ENCODE measurements around the gene RGMA.
"Not testable (repeated sequence)": the region's sequence is repeated elsewhere in the genome, so short reads cannot be mapped to it uniquely, and the experiment has no call there.

RGMA gene

GRCh38 chr15:93066834-93067648 lies 22.0 kb downstream of the RGMA start:
- DNase-seq (ENCODE audit: low read depth): no peak

- no peak for DNase-seq (ENCODE audit: low read depth)
These were observed 22.8 kb downstream of the RGMA start for GRCh38 chr15:93066224-93066681.

GRCh38 chr15:93065641-93066045 lies 23.4 kb downstream of the RGMA start:
- no peak for DNase-seq (ENCODE audit: low read depth)

- DNase-seq (ENCODE audit: low read depth): no peak
These were observed 25.0 kb downstream of the RGMA start for GRCh38 chr15:93063796-93064690.

- no peak for DNase-seq (ENCODE audit: low read depth)
These were observed 25.7 kb downstream of the RGMA start for GRCh38 chr15:93063262-93063671.

- DNase-seq (ENCODE audit: low read depth): not testable (repeated sequence)
These were observed 26.3 kb downstream of the RGMA start for GRCh38 chr15:93062628-93063261.

- DNase-seq (ENCODE audit: low read depth): no peak
These were observed 28.4 kb downstream of the RGMA start for GRCh38 chr15:93060336-93061248.

- no peak for DNase-seq (ENCODE audit: low read depth)
These were observed 29.6 kb downstream of the RGMA start for GRCh38 chr15:93059442-93059841.

GRCh38 chr15:93058904-93059427 lies 30.0 kb downstream of the RGMA start:
- no peak for DNase-seq (ENCODE audit: low read depth)

GRCh38 chr15:93058128-93058527 lies 30.9 kb downstream of the RGMA start:
- DNase-seq (ENCODE audit: low read depth): no peak

- DNase-seq (ENCODE audit: low read depth): no peak
These were observed 31.4 kb downstream of the RGMA start for GRCh38 chr15:93057618-93058017.

GRCh38 chr15:93056836-93057235 lies 32.2 kb downstream of the RGMA start:
- no peak for DNase-seq (ENCODE audit: low read depth)

GRCh38 chr15:93055211-93055610 lies 33.8 kb downstream of the RGMA start:
- DNase-seq (ENCODE audit: low read depth): no peak

GRCh38 chr15:93052090-93052879 lies 36.7 kb downstream of the RGMA start:
- no peak for DNase-seq (ENCODE audit: low read depth)

GRCh38 chr15:93051236-93052089 lies 37.5 kb downstream of the RGMA start:
- no peak for DNase-seq (ENCODE audit: low read depth)

- no peak for DNase-seq (ENCODE audit: low read depth)
These were observed 38.4 kb downstream of the RGMA start for GRCh38 chr15:93050648-93051047.

GRCh38 chr15:93049914-93050578 lies 39.0 kb downstream of the RGMA start:
- no peak for DNase-seq (ENCODE audit: low read depth)

- DNase-seq (ENCODE audit: low read depth): no peak
These were observed 39.8 kb downstream of the RGMA start for GRCh38 chr15:93049233-93049632.

- no peak for DNase-seq (ENCODE audit: low read depth)
These were observed 40.3 kb downstream of the RGMA start for GRCh38 chr15:93048759-93049161.

Measured in CMK (cell line).